ENCODE results near the gene SHH.

SHH gene

GRCh38 chr7:155762036-155762435 is 50.2 kb downstream of the SHH start:
- no peak for DNase-seq

GRCh38 chr7:155761162-155761561 is 51.1 kb downstream of the SHH start:
- DNase-seq: no peak

- DNase-seq: no peak
Observed at GRCh38 chr7:155759740-155760430, 52.4 kb downstream of the SHH start.

GRCh38 chr7:155758348-155758747 is 53.9 kb downstream of the SHH start:
- DNase-seq: no peak

- DNase-seq: no peak
Observed at GRCh38 chr7:155756322-155756721, 55.9 kb downstream of the SHH start.

- DNase-seq: no peak
Observed at GRCh38 chr7:155755026-155755425, 57.2 kb downstream of the SHH start.

GRCh38 chr7:155754165-155754564 is 58.1 kb downstream of the SHH start:
- DNase-seq: no peak

GRCh38 chr7:155753446-155753965 is 58.8 kb downstream of the SHH start:
- no peak for DNase-seq

GRCh38 chr7:155752756-155753445 is 59.4 kb downstream of the SHH start:
- DNase-seq: no peak

GRCh38 chr7:155751409-155751808 is 60.9 kb downstream of the SHH start:
- no peak for DNase-seq

GRCh38 chr7:155750255-155751125 is 61.8 kb downstream of the SHH start:
- no peak for DNase-seq
